T-helper 17 cell (primary cell): Measurements from ENCODE around the gene POU2F1. TPM values are rescaled to one million over a fixed set of nuclear protein-coding genes. Genes with fewer than 3 reads are reported as not detected.
"Not testable (repeated sequence)": the region's sequence is repeated elsewhere in the genome, so short reads cannot be mapped to it uniquely, and the experiment has no call there.

Experiments
- ATAC-seq: fragments of 150-1000 bp; cut with Tn5 transposase; 2 replicates; pipeline ENCODE4 v1.10.0; 2021; ENCODE audit warnings: mild to moderate bottlenecking, moderate library complexity
- DNase-seq, 3 donors: peaks; one replicate each; pipeline versions ENCODE4 v3.0.0 to v3.0.0-alpha.2; 2020 to 2021
- H3K9me3 ChIP-seq: one replicate; pipeline ENCODE4 v1.7.0; 2013; ENCODE audit warnings: low read length, mild to moderate bottlenecking; ENCODE audit not compliant: control insufficient read depth, poor library complexity, severe bottlenecking
- H3K27ac Mint-ChIP-seq: one replicate; pipeline ENCODE4 v1.8.0; 2022; ENCODE audit warnings: mild to moderate bottlenecking, moderate library complexity, mixed read lengths
- H3K27me3 Mint-ChIP-seq: one replicate; pipeline ENCODE4 v1.8.0; 2022; ENCODE audit warnings: mixed read lengths
- H3K36me3 Mint-ChIP-seq: one replicate; pipeline ENCODE4 v1.8.0; 2022; ENCODE audit warnings: low read depth, mixed read lengths
- H3K4me1 Mint-ChIP-seq: one replicate; pipeline ENCODE4 v1.8.0; 2022; ENCODE audit warnings: mild to moderate bottlenecking, mixed read lengths
- H3K4me3 Mint-ChIP-seq: one replicate; pipeline ENCODE4 v1.8.0; 2022; ENCODE audit warnings: mild to moderate bottlenecking, moderate library complexity, mixed read lengths
- total RNA-seq, 4 donors: library from RNA in 2 of 4; stranded (reverse) in 2 of 4; gene quantifications; one replicate each; pipeline ENCODE4 v1.2.3 and lab custom pipeline; 2022 to 2026

The POU2F1 gene
- total RNA-seq, 2 donors from 2014 or later = 28.7 to 31.2 TPM

- H3K4me1 Mint-ChIP-seq = peaks cover 25% of the 10 kb centered on the region
- H3K27ac Mint-ChIP-seq = no peak overlapping the region
- no peak for ATAC-seq
- H3K27me3 Mint-ChIP-seq = no peaks in the 10 kb centered on the region
- no peaks in the 10 kb centered on the region for H3K36me3 Mint-ChIP-seq
- H3K9me3 ChIP-seq = no peaks in the 10 kb centered on the region
- H3K4me3 Mint-ChIP-seq = no peak overlapping the region
- DNase-seq = no peak
Measured at GRCh38 chr1:167229719-167230385, 9.2 kb downstream of the POU2F1 start.

GRCh38 chr1:167230437-167230836 is 9.8 kb downstream of the POU2F1 start:
- Mint-ChIP-seq H3K36me3 (no peaks in the 10 kb centered on the region), H3K4me3 (no peak overlapping the region)

GRCh38 chr1:167231873-167232450 is 11.3 kb downstream of the POU2F1 start:
- Mint-ChIP-seq H3K4me3 (no peak overlapping the region), H3K4me1 (peaks cover 24% of the 10 kb centered on the region), H3K36me3 (no peaks in the 10 kb centered on the region), H3K27ac (no peak overlapping the region), H3K27me3 (no peaks in the 10 kb centered on the region)
- ATAC-seq (no peak), DNase-seq (no peak)
- H3K9me3 ChIP-seq = no peaks in the 10 kb centered on the region

More at GRCh38 chr1:167230437-167230836, 9.8 kb downstream of the POU2F1 start:
- ATAC-seq = no peak
- Mint-ChIP-seq H3K27me3 (no peaks in the 10 kb centered on the region), H3K4me1 (peaks cover 29% of the 10 kb centered on the region), H3K27ac (no peak overlapping the region)
- no peaks in the 10 kb centered on the region for H3K9me3 ChIP-seq
- no peak for DNase-seq

GRCh38 chr1:167232801-167233200 is 12.1 kb downstream of the POU2F1 start:
- no peaks in the 10 kb centered on the region for H3K9me3 ChIP-seq
- Mint-ChIP-seq H3K27ac (no peak overlapping the region), H3K36me3 (no peaks in the 10 kb centered on the region), H3K4me3 (no peak overlapping the region), H3K27me3 (no peaks in the 10 kb centered on the region), H3K4me1 (peaks cover 27% of the 10 kb centered on the region)
- no peak for DNase-seq
- ATAC-seq = no peak

- ATAC-seq = no peak
- no peaks in the 10 kb centered on the region for H3K9me3 ChIP-seq
- no peak for DNase-seq
- Mint-ChIP-seq H3K27me3 (no peaks in the 10 kb centered on the region), H3K4me3 (no peak overlapping the region), H3K27ac (no peak overlapping the region), H3K4me1 (peaks cover 25% of the 10 kb centered on the region), H3K36me3 (no peaks in the 10 kb centered on the region)
Measured at GRCh38 chr1:167233373-167233772, 12.7 kb downstream of the POU2F1 start.

- Mint-ChIP-seq H3K4me1 (peaks cover 23% of the 10 kb centered on the region), H3K36me3 (no peaks in the 10 kb centered on the region), H3K4me3 (no peak overlapping the region), H3K27ac (no peak overlapping the region), H3K27me3 (no peaks in the 10 kb centered on the region)
- no peaks in the 10 kb centered on the region for H3K9me3 ChIP-seq
- no peak for DNase-seq
- ATAC-seq = no peak
Measured at GRCh38 chr1:167237000-167237399, 16.3 kb downstream of the POU2F1 start.

- no peak for DNase-seq
- Mint-ChIP-seq H3K4me1 (peaks cover 28% of the 10 kb centered on the region), H3K27ac (no peak overlapping the region), H3K27me3 (no peaks in the 10 kb centered on the region), H3K4me3 (no peak overlapping the region), H3K36me3 (no peaks in the 10 kb centered on the region)
- no peak for ATAC-seq
- no peaks in the 10 kb centered on the region for H3K9me3 ChIP-seq
Measured at GRCh38 chr1:167238713-167239112, 18.0 kb downstream of the POU2F1 start.

GRCh38 chr1:167239257-167239656 is 18.6 kb downstream of the POU2F1 start:
- ATAC-seq (no peak), DNase-seq (no peak)
- no peaks in the 10 kb centered on the region for H3K27me3 Mint-ChIP-seq
- H3K4me1 Mint-ChIP-seq = peaks cover 24% of the 10 kb centered on the region
- no peak overlapping the region for H3K4me3 Mint-ChIP-seq
- H3K9me3 ChIP-seq = no peaks in the 10 kb centered on the region
- no peaks in the 10 kb centered on the region for H3K36me3 Mint-ChIP-seq
- no peak overlapping the region for H3K27ac Mint-ChIP-seq

GRCh38 chr1:167244244-167244643 is 23.6 kb downstream of the POU2F1 start:
- H3K4me3 Mint-ChIP-seq = no peak overlapping the region
- no peak for ATAC-seq
- H3K36me3 Mint-ChIP-seq = peaks cover 2% of the 10 kb centered on the region

GRCh38 chr1:167245168-167245567 is 24.5 kb downstream of the POU2F1 start:
- not testable (repeated sequence) for H3K36me3 Mint-ChIP-seq, ATAC-seq, H3K9me3 ChIP-seq, H3K27ac Mint-ChIP-seq, H3K27me3 Mint-ChIP-seq, H3K4me3 Mint-ChIP-seq, DNase-seq
- peaks cover 26% of the 10 kb centered on the region for H3K4me1 Mint-ChIP-seq

More at GRCh38 chr1:167244244-167244643, 23.6 kb downstream of the POU2F1 start:
- Mint-ChIP-seq H3K27me3 (no peaks in the 10 kb centered on the region), H3K4me1 (peaks cover 22% of the 10 kb centered on the region), H3K27ac (no peak overlapping the region)
- H3K9me3 ChIP-seq = no peaks in the 10 kb centered on the region
- no peak for DNase-seq

GRCh38 chr1:167246971-167247370 is 26.3 kb downstream of the POU2F1 start:
- no peaks in the 10 kb centered on the region for H3K27me3 Mint-ChIP-seq
- no peak overlapping the region for H3K4me3 Mint-ChIP-seq
- peaks cover 2% of the 10 kb centered on the region for H3K36me3 Mint-ChIP-seq
- H3K9me3 ChIP-seq = no peaks in the 10 kb centered on the region
- H3K27ac Mint-ChIP-seq = no peak overlapping the region
- no peak for DNase-seq
- no peak for ATAC-seq
- H3K4me1 Mint-ChIP-seq = peaks cover 25% of the 10 kb centered on the region

- H3K27ac Mint-ChIP-seq = no peak overlapping the region
- H3K27me3 Mint-ChIP-seq = no peaks in the 10 kb centered on the region
- no peak for DNase-seq
- H3K4me1 Mint-ChIP-seq = peaks cover 24% of the 10 kb centered on the region
- no peak overlapping the region for H3K4me3 Mint-ChIP-seq
- no peaks in the 10 kb centered on the region for H3K9me3 ChIP-seq
- peaks cover 2% of the 10 kb centered on the region for H3K36me3 Mint-ChIP-seq
- ATAC-seq = no peak
Measured at GRCh38 chr1:167247754-167248153, 27.1 kb downstream of the POU2F1 start.

- peaks cover 2% of the 10 kb centered on the region for H3K36me3 Mint-ChIP-seq
- no peak for ATAC-seq
- H3K4me1 Mint-ChIP-seq = peaks cover 20% of the 10 kb centered on the region
- H3K9me3 ChIP-seq = no peaks in the 10 kb centered on the region
- H3K4me3 Mint-ChIP-seq = no peak overlapping the region
- no peaks in the 10 kb centered on the region for H3K27me3 Mint-ChIP-seq
- no peak overlapping the region for H3K27ac Mint-ChIP-seq
- DNase-seq = no peak
Measured at GRCh38 chr1:167248707-167249642, 28.3 kb downstream of the POU2F1 start.
